ENCODE data around the gene TPRG1L. TPM values are rescaled to one million over a fixed set of nuclear protein-coding genes. Genes with fewer than 3 reads are reported as not detected.

Gene TPRG1L
- total RNA-seq, 1 experiment from 2014 or later: 22.5 TPM

DNA sequence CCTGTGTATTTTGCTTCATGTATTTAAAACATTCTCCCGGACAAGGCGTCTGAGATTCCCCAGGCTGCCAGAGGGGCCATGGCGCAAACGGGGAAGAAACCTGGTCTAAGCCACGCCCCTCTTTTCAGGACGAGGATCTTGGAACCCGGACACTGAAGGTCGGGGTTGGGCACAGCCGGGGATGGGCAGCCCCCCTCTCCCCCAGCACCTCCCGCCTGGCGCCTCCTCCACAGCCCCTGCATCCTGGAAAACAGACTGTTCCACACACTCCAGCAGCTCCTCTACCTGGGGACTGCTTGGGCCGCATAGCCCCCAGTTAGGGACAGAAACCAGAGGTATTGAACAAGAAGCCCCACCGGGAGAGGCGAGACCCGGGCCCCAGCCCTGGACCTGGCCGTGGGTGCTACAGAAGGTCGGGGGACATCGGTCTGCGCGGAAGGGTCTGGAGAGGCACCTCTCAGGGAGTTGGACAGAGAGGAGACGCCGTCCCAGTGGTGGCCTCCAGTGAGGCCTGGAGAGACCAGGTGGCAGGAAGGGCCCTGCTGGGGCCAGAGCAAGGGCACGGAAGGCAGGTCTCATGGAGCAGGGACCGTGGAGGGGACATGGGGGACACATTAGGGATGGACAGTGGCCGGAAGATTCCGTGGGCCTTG is 32.9 kb downstream of the TPRG1L start:
- no peak for DNase-seq
- BruUV-seq (replicated peaks): no TSS peak
- H3K27me3 Mint-ChIP-seq (ENCODE audit: unreplicated experiment): peaks cover 57% of the 10 kb centered on the region
- intact Hi-C loops (cut with micrococcal nuclease; ENCODE audit: unreplicated experiment): loop anchor here (10.0 kb wide), 1 partner anchor 67 kb away; no protein-coding TSS in a partner anchor
- H3K36me3 Mint-ChIP-seq (ENCODE audit: insufficient read depth, unreplicated experiment): no peaks in the 10 kb centered on the region
- no peaks in the 10 kb centered on the region for H3K9me3 Mint-ChIP-seq (ENCODE audit: low read depth, unreplicated experiment)
- TF ChIP-seq, protein P1, sequence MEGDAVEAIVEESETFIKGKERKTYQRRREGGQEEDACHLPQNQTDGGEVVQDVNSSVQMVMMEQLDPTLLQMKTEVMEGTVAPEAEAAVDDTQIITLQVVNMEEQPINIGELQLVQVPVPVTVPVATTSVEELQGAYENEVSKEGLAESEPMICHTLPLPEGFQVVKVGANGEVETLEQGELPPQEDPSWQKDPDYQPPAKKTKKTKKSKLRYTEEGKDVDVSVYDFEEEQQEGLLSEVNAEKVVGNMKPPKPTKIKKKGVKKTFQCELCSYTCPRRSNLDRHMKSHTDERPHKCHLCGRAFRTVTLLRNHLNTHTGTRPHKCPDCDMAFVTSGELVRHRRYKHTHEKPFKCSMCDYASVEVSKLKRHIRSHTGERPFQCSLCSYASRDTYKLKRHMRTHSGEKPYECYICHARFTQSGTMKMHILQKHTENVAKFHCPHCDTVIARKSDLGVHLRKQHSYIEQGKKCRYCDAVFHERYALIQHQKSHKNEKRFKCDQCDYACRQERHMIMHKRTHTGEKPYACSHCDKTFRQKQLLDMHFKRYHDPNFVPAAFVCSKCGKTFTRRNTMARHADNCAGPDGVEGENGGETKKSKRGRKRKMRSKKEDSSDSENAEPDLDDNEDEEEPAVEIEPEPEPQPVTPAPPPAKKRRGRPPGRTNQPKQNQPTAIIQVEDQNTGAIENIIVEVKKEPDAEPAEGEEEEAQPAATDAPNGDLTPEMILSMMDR (IDR thresholded peaks at IDR 0.05; ENCODE audit: unreplicated experiment): no peak
- H3K4me1 Mint-ChIP-seq (ENCODE audit: low read depth, unreplicated experiment): no peaks in the 10 kb centered on the region
- H3K4me3 Mint-ChIP-seq (ENCODE audit: low read depth, unreplicated experiment): no peak overlapping the region
- H3K27ac Mint-ChIP-seq (ENCODE audit: unreplicated experiment): no peak overlapping the region
- CTCF ChIA-PET: no interaction called here

DNA sequence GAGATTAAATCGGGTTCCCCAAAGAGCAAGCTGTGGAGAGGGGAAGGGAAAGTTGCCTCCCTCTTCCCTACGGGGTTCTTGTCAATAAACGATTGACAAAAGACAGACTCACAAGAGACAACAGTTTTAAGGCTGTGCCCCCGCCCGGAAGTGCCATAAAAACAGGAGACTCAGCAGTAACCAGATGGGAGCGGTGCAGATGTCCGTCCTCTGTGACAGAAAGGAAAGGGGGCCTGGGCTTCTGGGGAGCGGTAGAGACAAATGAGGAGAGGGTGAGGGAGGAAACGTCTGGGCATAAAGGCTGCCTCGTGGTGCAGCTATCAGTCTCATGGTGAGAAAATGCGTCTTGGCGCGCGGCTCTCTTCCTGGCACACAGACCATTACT is 33.4 kb downstream of the TPRG1L start:
- no peak for DNase-seq
- Mint-ChIP-seq H3K9me3 (ENCODE audit: low read depth, unreplicated experiment) (no peaks in the 10 kb centered on the region), H3K36me3 (ENCODE audit: insufficient read depth, unreplicated experiment) (no peaks in the 10 kb centered on the region), H3K4me1 (ENCODE audit: low read depth, unreplicated experiment) (no peaks in the 10 kb centered on the region), H3K27me3 (ENCODE audit: unreplicated experiment) (peaks cover 54% of the 10 kb centered on the region), H3K4me3 (ENCODE audit: low read depth, unreplicated experiment) (no peak overlapping the region), H3K27ac (ENCODE audit: unreplicated experiment) (no peak overlapping the region)
- intact Hi-C loops (cut with micrococcal nuclease; ENCODE audit: unreplicated experiment): loop anchor here (10.0 kb wide), 1 partner anchor 67 kb away; no protein-coding TSS in a partner anchor
- TF ChIP-seq, protein P1 (IDR thresholded peaks at IDR 0.05; ENCODE audit: unreplicated experiment): no peak
- BruUV-seq (replicated peaks): no TSS peak
- CTCF ChIA-PET: no interaction called here

DNA sequence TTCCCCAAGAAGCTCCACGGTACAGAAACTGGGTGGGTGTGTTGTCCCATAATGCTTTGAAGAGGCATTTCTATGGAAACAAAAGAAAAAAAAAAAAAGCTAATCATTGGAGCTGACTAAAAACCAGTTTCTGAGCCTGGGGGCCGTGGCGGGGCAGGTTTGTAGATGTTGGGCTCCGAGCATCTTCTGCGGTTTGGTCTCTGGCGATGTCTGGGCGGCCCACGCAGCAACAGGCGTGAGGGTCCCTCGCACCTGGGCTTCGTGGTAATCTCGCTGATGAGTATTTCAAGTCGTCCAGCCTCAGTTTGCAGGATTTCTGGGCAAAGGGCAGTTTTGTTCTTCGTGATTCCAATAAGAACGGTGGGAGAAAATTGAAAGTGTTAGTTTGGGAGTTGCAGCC is 34.3 kb downstream of the TPRG1L start:
- H3K36me3 Mint-ChIP-seq (ENCODE audit: insufficient read depth, unreplicated experiment): no peaks in the 10 kb centered on the region

DNA sequence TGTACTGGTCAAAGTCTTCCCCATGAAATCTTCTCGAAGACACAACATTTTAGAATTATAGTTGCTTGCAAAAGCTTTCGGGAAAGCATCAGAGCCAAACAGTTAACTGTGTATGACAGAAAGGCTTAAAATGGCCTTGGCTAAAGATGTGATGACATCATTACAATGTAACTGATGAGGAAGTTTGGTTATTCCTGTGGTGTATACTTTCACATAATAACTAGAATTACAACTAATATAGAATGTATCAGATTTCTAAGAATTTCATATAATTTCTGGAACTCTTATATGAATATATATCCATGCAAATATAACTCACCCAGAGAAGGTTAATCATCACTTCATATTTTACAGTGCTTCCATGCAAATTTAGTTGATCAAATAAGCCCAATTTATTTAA is 35.9 kb downstream of the TPRG1L start:
- CTCF ChIA-PET: no interaction called here
- no peak overlapping the region for H3K4me3 Mint-ChIP-seq (ENCODE audit: low read depth, unreplicated experiment)
- no peak overlapping the region for H3K27ac Mint-ChIP-seq (ENCODE audit: unreplicated experiment)
- no TSS peak for BruUV-seq (replicated peaks)
- H3K4me1 Mint-ChIP-seq (ENCODE audit: low read depth, unreplicated experiment): no peaks in the 10 kb centered on the region
- no peaks in the 10 kb centered on the region for H3K9me3 Mint-ChIP-seq (ENCODE audit: low read depth, unreplicated experiment)
- no peak for DNase-seq
- intact Hi-C loops (cut with micrococcal nuclease; ENCODE audit: unreplicated experiment): no loop called here
- TF ChIP-seq, protein P1 (IDR thresholded peaks at IDR 0.05; ENCODE audit: unreplicated experiment): no peak
- no peaks in the 10 kb centered on the region for H3K36me3 Mint-ChIP-seq (ENCODE audit: insufficient read depth, unreplicated experiment)
- H3K27me3 Mint-ChIP-seq (ENCODE audit: unreplicated experiment): peaks cover 31% of the 10 kb centered on the region

More for the DNA sequence above, 34.3 kb downstream of the TPRG1L start:
- intact Hi-C loops (cut with micrococcal nuclease; ENCODE audit: unreplicated experiment): loop anchor here (10.0 kb wide), 1 partner anchor 66 kb away; no protein-coding TSS in a partner anchor
- TF ChIP-seq, protein P1 (IDR thresholded peaks at IDR 0.05; ENCODE audit: unreplicated experiment): no peak
- Mint-ChIP-seq H3K9me3 (ENCODE audit: low read depth, unreplicated experiment) (no peaks in the 10 kb centered on the region), H3K4me3 (ENCODE audit: low read depth, unreplicated experiment) (no peak overlapping the region), H3K27me3 (ENCODE audit: unreplicated experiment) (peaks cover 45% of the 10 kb centered on the region), H3K27ac (ENCODE audit: unreplicated experiment) (no peak overlapping the region), H3K4me1 (ENCODE audit: low read depth, unreplicated experiment) (no peaks in the 10 kb centered on the region)
- CTCF ChIA-PET: no interaction called here
- DNase-seq: no peak
- BruUV-seq (replicated peaks): no TSS peak

Measured in Calu3 (cell line).